Neutrophil (primary cell): ENCODE results near the gene ZNF32.

Experiments used
- H3K27ac ChIP-seq: fragments of 200-600 bp; sonication (generic); 2 replicates; pipeline ENCODE4 v1.5.1; 2016; ENCODE audit warnings: mild to moderate bottlenecking, moderate library complexity
- H3K27me3 ChIP-seq: fragments of 200-600 bp; sonication (generic); 2 replicates; pipeline ENCODE4 v1.6.0; 2016; ENCODE audit warnings: mild to moderate bottlenecking
- H3K36me3 ChIP-seq: fragments of 200-600 bp; sonication (generic); 2 replicates; pipeline ENCODE4 v1.5.1; 2017
- H3K4me1 ChIP-seq, 2 experiments: fragments of 200-600 bp in 1 of 2; sonication (generic) in 1 of 2; 1 replicate in 1 of 2; 2 replicates in 1 of 2; pipeline versions ENCODE4 v1.5.1 to v1.6.1; 2013 to 2016; ENCODE audit warnings: low read depth in 1 of 2, low read length in 1 of 2, mild to moderate bottlenecking in 1 of 2, moderate library complexity in 1 of 2; ENCODE audit not compliant: control insufficient read depth in 1 of 2, insufficient read depth in 1 of 2
- H3K4me3 ChIP-seq, 2 experiments: fragments of 200-600 bp in 1 of 2; sonication (generic) in 1 of 2; 1 replicate in 1 of 2; 2 replicates in 1 of 2; pipeline ENCODE4 v1.5.1; 2013 to 2016; ENCODE audit warnings: low read depth in 1 of 2, low read length in 1 of 2, mild to moderate bottlenecking in 1 of 2, moderate library complexity in 1 of 2
- H3K9me3 ChIP-seq: fragments of 200-600 bp; sonication (generic); 2 replicates; pipeline ENCODE4 v1.5.1; 2016
- TF ChIP-seq, protein P1 (sequence below): fragments of 200-600 bp; sonication (generic); IDR thresholded peaks from 2 replicates; pipeline ENCODE4 v1.5.1; 2016; ENCODE audit warnings: antibody characterized with exemption

Gene ZNF32, protein sequence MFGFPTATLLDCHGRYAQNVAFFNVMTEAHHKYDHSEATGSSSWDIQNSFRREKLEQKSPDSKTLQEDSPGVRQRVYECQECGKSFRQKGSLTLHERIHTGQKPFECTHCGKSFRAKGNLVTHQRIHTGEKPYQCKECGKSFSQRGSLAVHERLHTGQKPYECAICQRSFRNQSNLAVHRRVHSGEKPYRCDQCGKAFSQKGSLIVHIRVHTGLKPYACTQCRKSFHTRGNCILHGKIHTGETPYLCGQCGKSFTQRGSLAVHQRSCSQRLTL

DNA sequence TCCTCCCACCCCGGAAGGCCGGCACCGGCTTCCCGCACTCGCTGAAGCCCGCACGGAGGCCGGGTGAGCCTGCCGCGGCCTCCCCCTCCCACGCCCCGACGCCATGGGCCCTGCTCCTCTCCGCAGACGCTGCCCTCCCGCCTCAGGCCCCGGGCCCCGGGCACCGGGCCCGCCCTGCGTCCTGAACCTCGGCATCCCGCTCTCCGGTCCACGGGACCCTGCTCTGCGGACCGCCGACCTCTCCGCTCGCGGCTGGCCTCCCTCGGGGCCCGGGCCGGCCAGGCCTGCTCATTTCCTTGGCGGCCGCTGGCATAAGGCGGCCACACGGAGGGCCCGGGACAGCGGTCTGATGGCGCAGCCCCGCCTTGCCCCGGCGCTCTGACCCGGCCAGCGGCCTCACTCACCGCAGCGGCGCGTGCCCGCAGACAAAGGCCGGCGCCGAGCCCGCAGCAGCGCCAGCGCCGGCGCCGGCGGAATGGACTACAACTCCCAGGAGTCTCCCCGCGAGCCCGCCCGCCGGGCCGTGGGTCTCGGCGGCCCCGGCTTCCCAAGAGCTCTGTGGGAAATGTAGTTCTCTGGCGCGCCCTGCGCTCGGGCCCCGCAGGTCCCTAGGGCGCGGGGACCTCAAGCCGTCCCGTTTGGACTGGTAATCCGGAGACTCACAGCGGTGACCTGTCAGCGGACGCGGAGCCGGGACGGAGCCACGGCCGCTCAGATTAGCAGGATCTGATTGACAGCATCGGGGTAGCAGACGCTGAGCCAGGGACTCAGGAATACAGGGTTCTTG lies at the start of gene ZNF32:
TSS of gene ZNF32 (minus strand) at position 484 of the 787 bp plus-strand sequence. CDS start 2,748 bp downstream, outside the sequence.
- TF ChIP-seq, protein P1, sequence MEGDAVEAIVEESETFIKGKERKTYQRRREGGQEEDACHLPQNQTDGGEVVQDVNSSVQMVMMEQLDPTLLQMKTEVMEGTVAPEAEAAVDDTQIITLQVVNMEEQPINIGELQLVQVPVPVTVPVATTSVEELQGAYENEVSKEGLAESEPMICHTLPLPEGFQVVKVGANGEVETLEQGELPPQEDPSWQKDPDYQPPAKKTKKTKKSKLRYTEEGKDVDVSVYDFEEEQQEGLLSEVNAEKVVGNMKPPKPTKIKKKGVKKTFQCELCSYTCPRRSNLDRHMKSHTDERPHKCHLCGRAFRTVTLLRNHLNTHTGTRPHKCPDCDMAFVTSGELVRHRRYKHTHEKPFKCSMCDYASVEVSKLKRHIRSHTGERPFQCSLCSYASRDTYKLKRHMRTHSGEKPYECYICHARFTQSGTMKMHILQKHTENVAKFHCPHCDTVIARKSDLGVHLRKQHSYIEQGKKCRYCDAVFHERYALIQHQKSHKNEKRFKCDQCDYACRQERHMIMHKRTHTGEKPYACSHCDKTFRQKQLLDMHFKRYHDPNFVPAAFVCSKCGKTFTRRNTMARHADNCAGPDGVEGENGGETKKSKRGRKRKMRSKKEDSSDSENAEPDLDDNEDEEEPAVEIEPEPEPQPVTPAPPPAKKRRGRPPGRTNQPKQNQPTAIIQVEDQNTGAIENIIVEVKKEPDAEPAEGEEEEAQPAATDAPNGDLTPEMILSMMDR: no peak
- H3K4me3 ChIP-seq: peak within 1 kb of the TSS; percentile 56 to 69
- peaks cover 16% of the 10 kb centered on the region for H3K9me3 ChIP-seq
- no peak within 1 kb of the TSS for H3K27ac ChIP-seq
- peaks cover 7 to 12% of the 10 kb centered on the region in 2 experiments for H3K4me1 ChIP-seq
- H3K36me3 ChIP-seq: no peaks in the 10 kb centered on the region
- peaks cover 34% of the 10 kb centered on the region for H3K27me3 ChIP-seq

DNA sequence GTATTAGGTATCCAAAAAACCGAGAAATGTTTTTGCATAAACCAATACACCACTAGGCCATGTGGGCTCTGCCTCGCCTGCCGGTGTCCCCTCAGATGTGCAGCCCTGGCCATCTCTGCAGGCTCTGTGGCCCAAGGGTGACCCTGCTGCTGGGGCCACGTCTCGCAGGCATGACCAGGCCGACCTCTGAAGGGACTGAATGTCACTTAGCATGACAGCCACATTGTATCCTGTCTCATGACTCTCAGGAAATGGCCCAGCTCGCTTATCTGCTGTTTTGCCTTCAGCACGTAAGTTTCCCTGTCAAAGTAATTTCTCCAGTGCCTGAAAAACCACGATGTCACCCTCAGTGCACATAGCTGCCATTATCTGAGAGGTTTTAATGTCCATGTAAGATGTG lies 49.5 kb upstream of the ZNF32 start:
- Histone ChIP-seq H3K9me3 (no peaks in the 10 kb centered on the region), H3K4me3 (no peak overlapping the region), H3K27me3 (peaks cover 4% of the 10 kb centered on the region), H3K27ac (no peak overlapping the region), H3K36me3 (no peaks in the 10 kb centered on the region), H3K4me1 (no peaks in the 10 kb centered on the region)
- TF ChIP-seq, protein P1: no peak

DNA sequence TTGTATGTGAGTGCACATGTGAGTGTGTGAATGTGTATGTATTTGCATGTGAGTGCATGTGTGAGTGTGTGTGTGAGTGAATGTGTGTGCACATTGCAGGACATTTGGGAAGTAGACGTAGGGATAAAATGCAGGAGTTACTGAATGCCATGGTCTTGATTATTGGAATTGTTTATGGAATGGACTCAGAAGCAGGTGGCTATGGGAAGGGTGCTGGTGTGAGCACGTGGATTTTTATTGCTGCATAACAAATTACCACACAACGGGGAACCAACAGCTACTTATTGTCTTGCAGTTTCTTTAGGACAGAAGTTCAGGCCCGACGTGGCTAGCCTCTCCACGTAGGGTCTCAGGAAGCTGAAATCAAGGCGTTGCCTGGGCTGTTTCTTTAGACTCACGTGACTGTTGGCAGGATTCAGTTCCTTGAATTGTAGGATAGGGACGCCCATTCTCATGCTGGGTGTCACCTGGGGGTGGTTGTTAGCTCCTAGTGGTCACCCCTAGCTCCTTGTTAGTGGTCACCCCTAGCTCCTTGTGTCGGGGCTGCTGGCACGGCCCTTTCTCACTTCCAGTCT lies 48.3 kb upstream of the ZNF32 start:
- peaks cover 16% of the 10 kb centered on the region for H3K27me3 ChIP-seq
- H3K9me3 ChIP-seq: no peaks in the 10 kb centered on the region
- H3K4me1 ChIP-seq: no peaks in the 10 kb centered on the region
- no peaks in the 10 kb centered on the region for H3K36me3 ChIP-seq
- no peak overlapping the region for H3K27ac ChIP-seq
- no peak overlapping the region for H3K4me3 ChIP-seq
- TF ChIP-seq, protein P1: no peak

DNA sequence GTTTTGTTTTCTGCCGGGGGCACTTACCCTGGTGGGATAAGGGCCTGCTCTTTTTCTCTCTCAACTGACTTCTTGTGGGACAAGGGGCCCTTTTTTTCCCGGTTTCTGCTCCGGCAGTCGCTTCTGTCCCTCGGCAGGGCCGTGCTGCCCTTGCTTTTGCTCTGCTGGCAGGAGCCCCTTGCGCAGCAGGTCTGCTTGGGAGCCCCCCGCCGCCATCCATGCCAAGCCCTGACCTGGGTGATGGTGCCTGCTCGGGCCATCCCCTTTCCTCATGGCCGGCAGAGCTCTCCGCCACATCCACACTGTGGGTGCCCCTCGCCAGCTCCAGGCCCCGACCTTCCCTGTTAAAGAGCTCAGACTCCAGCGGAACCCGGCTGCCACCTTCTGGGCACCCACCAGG lies 47.0 kb upstream of the ZNF32 start:
- Histone ChIP-seq H3K9me3 (no peaks in the 10 kb centered on the region), H3K27ac (no peak overlapping the region), H3K36me3 (no peaks in the 10 kb centered on the region), H3K27me3 (peaks cover 29% of the 10 kb centered on the region), H3K4me1 (no peaks in the 10 kb centered on the region), H3K4me3 (no peak overlapping the region)
- TF ChIP-seq, protein P1: no peak

DNA sequence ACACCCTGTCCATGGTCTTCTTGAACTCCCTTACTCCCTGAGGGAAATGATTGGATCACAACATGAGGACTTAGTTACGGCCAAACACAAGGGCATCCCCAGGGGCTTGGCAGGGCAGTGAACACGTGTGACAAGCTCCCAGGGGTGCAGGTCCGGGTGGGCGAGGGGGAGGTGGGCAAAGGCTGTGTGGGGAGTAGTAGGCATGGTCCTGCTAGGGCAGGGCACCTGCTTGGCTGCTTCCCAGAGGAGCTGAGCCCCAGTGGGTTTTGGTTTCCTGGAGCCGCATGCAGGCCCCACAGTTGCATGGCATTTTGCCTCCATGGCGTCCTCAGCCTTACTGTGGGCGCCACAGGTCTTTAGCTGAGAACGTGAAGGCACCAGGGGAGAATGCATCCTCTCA lies 46.6 kb upstream of the ZNF32 start:
- Histone ChIP-seq H3K27ac (no peak overlapping the region), H3K9me3 (no peaks in the 10 kb centered on the region), H3K4me3 (no peak overlapping the region), H3K36me3 (no peaks in the 10 kb centered on the region), H3K4me1 (peaks cover 3% of the 10 kb centered on the region in 2 experiments), H3K27me3 (peaks cover 33% of the 10 kb centered on the region)
- TF ChIP-seq, protein P1: no peak
